ENCODE data around the gene PLPPR1. TPM values are rescaled to one million over a fixed set of nuclear protein-coding genes. Genes with fewer than 3 reads are reported as not detected.

PLPPR1 gene
- polyA plus RNA-seq, 1 donor from 2014 or later, result 157 TPM

DNA sequence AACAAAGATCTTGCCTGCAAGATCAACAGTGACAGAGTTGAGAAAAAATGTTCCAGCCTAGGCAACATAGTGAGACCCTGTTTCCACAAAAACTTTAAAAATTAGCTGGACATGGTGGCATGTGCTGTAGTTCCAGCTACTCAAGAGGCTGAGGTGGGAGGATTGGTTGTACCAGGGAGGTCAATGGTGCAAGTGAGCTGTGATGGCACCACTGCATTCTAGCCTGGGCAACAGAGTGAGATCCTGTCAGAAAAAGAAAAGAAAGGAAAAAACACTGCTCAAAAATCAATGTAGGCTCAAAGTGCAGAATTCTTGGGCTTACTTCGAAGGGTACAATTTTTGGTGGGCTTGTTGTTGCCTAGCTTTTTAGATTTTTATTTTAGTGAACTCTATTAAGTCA is 145.4 kb downstream of the PLPPR1 start:
- no peaks in the 10 kb centered on the region for H3K27me3 ChIP-seq (ENCODE audit: insufficient read depth, low read depth, low read length)
- TF ChIP-seq SMC3 (conservative IDR thresholded peaks at IDR 0.05; ENCODE audit: poor library complexity), result no peak
- no peak for TF ChIP-seq TAF1 (IDR thresholded peaks at IDR 0.05; ENCODE audit: low read depth)
- no peak for TF ChIP-seq CTCF (IDR thresholded peaks at IDR 0.05; ENCODE audit: poor library complexity, severe bottlenecking)
- TF ChIP-seq RAD21 (conservative IDR thresholded peaks at IDR 0.05), result no peak
- TF ChIP-seq EZH2 (IDR thresholded peaks at IDR 0.05; ENCODE audit: borderline replicate concordance, insufficient read depth, low read length, poor library complexity, severe bottlenecking), result no peak
- TF ChIP-seq REST (IDR thresholded peaks at IDR 0.05; ENCODE audit: borderline replicate concordance), result no peak
- no peak for TF ChIP-seq MXI1 (conservative IDR thresholded peaks at IDR 0.05; ENCODE audit: poor library complexity, severe bottlenecking)
- TF ChIP-seq EP300 (conservative IDR thresholded peaks at IDR 0.05; ENCODE audit: poor library complexity, severe bottlenecking), result no peak
- no peak for TF ChIP-seq POLR2AphosphoS5 (IDR thresholded peaks at IDR 0.05)
- H3K9ac ChIP-seq (ENCODE audit: low read length), result no peak overlapping the region
- H3K4me2 ChIP-seq (ENCODE audit: low read length), result no peak overlapping the region
- no peaks in the 10 kb centered on the region for H3K36me3 ChIP-seq (ENCODE audit: insufficient read depth, low read length)
- no peaks in the 10 kb centered on the region for H3K9me2 ChIP-seq (ENCODE audit: insufficient read depth, low read length)
- no peaks in the 10 kb centered on the region for H3K79me2 ChIP-seq (replicated peaks; ENCODE audit: insufficient read depth, low read length)
- no peak overlapping the region for H3K4me3 ChIP-seq (ENCODE audit: low read length)
- no peaks in the 10 kb centered on the region for H3F3A ChIP-seq (ENCODE audit: insufficient read depth, low read length, poor library complexity, severe bottlenecking)
- H2AFZ ChIP-seq (ENCODE audit: low read depth, low read length), result no peak overlapping the region
- H4K20me1 ChIP-seq (ENCODE audit: insufficient read depth), result no peaks in the 10 kb centered on the region
- no peaks in the 10 kb centered on the region for H3K9me3 ChIP-seq (ENCODE audit: low read length)
- no peak overlapping the region for H3K27ac ChIP-seq (ENCODE audit: low read length)

DNA sequence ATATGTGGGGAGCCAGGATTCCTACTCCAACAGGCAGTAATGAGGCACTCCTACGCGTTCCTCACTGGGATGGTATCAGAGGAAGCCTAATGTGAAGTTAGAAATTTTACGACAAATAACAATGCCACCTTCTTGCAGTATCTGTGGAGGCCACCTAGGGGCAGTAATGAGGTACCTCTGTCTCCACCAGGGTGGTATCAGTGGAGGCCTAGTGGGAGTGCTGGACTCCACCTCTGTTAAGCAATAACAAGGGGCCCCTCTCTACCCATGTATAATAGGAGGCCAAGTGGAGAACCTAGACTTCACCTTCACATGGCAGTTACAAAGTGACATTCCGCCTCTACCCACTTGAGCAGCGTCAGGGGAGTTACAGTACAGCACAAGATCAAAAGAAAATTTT is 147.9 kb downstream of the PLPPR1 start:
- Histone ChIP-seq H2AFZ (ENCODE audit: low read depth, low read length) (no peak overlapping the region), H3F3A (ENCODE audit: insufficient read depth, low read length, poor library complexity, severe bottlenecking) (no peaks in the 10 kb centered on the region), H3K79me2 (replicated peaks; ENCODE audit: insufficient read depth, low read length) (no peaks in the 10 kb centered on the region), H3K36me3 (ENCODE audit: insufficient read depth, low read length) (no peaks in the 10 kb centered on the region), H3K9me2 (ENCODE audit: insufficient read depth, low read length) (no peaks in the 10 kb centered on the region), H3K27me3 (ENCODE audit: insufficient read depth, low read depth, low read length) (no peaks in the 10 kb centered on the region), H3K4me3 (ENCODE audit: low read length) (no peak overlapping the region), H3K4me2 (ENCODE audit: low read length) (no peak overlapping the region), H3K9ac (ENCODE audit: low read length) (no peak overlapping the region), H3K9me3 (ENCODE audit: low read length) (no peaks in the 10 kb centered on the region), H3K27ac (ENCODE audit: low read length) (no peak overlapping the region), H4K20me1 (ENCODE audit: insufficient read depth) (no peaks in the 10 kb centered on the region)
- TF ChIP-seq EZH2 (IDR thresholded peaks at IDR 0.05; ENCODE audit: borderline replicate concordance, insufficient read depth, low read length, poor library complexity, severe bottlenecking) (no peak), MXI1 (conservative IDR thresholded peaks at IDR 0.05; ENCODE audit: poor library complexity, severe bottlenecking) (no peak), CTCF (IDR thresholded peaks at IDR 0.05; ENCODE audit: poor library complexity, severe bottlenecking) (no peak), SMC3 (conservative IDR thresholded peaks at IDR 0.05; ENCODE audit: poor library complexity) (no peak), POLR2AphosphoS5 (IDR thresholded peaks at IDR 0.05) (no peak), REST (IDR thresholded peaks at IDR 0.05; ENCODE audit: borderline replicate concordance) (no peak)

All from neural cell (in vitro differentiated cells).